Loucy (cell line): Measurements from ENCODE around the gene TASP1.

Experiments
- H2AFZ ChIP-seq: fragments of 200-600 bp; sonication (generic); 2 replicates; pipeline ENCODE4 v1.6.0; 2016; ENCODE audit warnings: antibody characterized with exemption, mild to moderate bottlenecking, low read length, moderate library complexity
- H3F3A ChIP-seq: fragments of 200-600 bp; 2 replicates; pipeline ENCODE4 v1.6.0; 2016; ENCODE audit warnings: antibody characterized with exemption, low read depth, mild to moderate bottlenecking
- H3K27me3 ChIP-seq: fragments of 200-600 bp; sonication (generic); 2 replicates; pipeline ENCODE4 v1.6.1; 2014; ENCODE audit warnings: low read length, mild to moderate bottlenecking; ENCODE audit not compliant: insufficient read depth, poor library complexity, severe bottlenecking
- H3K36me3 ChIP-seq: fragments of 200-600 bp; sonication (generic); 2 replicates; pipeline ENCODE4 v1.6.1; 2016; ENCODE audit warnings: low read length; ENCODE audit not compliant: insufficient read depth
- H3K4me1 ChIP-seq: fragments of 200-600 bp; sonication (generic); 2 replicates; pipeline ENCODE4 v1.5.1; 2014; ENCODE audit warnings: low read length, mild to moderate bottlenecking; ENCODE audit not compliant: insufficient read depth, poor library complexity, severe bottlenecking
- H3K4me2 ChIP-seq: fragments of 200-600 bp; sonication (generic); 2 replicates; pipeline ENCODE4 v1.6.0; 2014; ENCODE audit warnings: antibody characterized with exemption, low read length, low read depth, mild to moderate bottlenecking; ENCODE audit not compliant: poor library complexity, severe bottlenecking
- H3K4me3 ChIP-seq: fragments of 200-600 bp; sonication (generic); 2 replicates; pipeline ENCODE4 v1.5.1; 2014; ENCODE audit warnings: low read length, mild to moderate bottlenecking, mixed read lengths; ENCODE audit not compliant: poor library complexity, severe bottlenecking
- H3K79me2 ChIP-seq: fragments of 200-600 bp; sonication (generic); 2 replicates; pipeline ENCODE4 v1.6.1; 2014; ENCODE audit warnings: low read length; ENCODE audit not compliant: insufficient read depth
- H3K9ac ChIP-seq: fragments of 200-600 bp; sonication (generic); 2 replicates; pipeline ENCODE4 v1.6.0; 2014; ENCODE audit warnings: mild to moderate bottlenecking, low read depth, low read length, moderate library complexity; ENCODE audit not compliant: poor library complexity, severe bottlenecking
- H3K9me2 ChIP-seq: fragments of 200-600 bp; sonication (generic); replicated peaks from 2 replicates; pipeline ENCODE4 v1.6.1; 2016; ENCODE audit warnings: low read depth, low read length, mixed read lengths
- H3K9me3 ChIP-seq: fragments of 200-600 bp; sonication (generic); 2 replicates; pipeline ENCODE4 v1.6.1; 2014; ENCODE audit warnings: mild to moderate bottlenecking, antibody characterized with exemption, low read length, low read depth; ENCODE audit not compliant: insufficient read depth
- H4K20me1 ChIP-seq: fragments of 200-600 bp; sonication (generic); 2 replicates; pipeline ENCODE4 v1.6.0; 2014; ENCODE audit warnings: antibody characterized with exemption, low read length, mild to moderate bottlenecking; ENCODE audit not compliant: insufficient read depth, poor library complexity, severe bottlenecking
- EZH2phosphoT487 ChIP-seq: fragments of 200-600 bp; IDR thresholded peaks from 2 replicates; pipeline ENCODE4 v1.6.1; 2018; ENCODE audit warnings: antibody characterized with exemption, mild to moderate bottlenecking, moderate library complexity, borderline replicate concordance
- TF ChIP-seq, protein P1 (sequence below): fragments of 200-600 bp; sonication (generic); conservative IDR thresholded peaks from 2 replicates; pipeline ENCODE4 v1.5.1; 2014; ENCODE audit warnings: mild to moderate bottlenecking, antibody characterized with exemption, low read length

Gene TASP1

DNA sequence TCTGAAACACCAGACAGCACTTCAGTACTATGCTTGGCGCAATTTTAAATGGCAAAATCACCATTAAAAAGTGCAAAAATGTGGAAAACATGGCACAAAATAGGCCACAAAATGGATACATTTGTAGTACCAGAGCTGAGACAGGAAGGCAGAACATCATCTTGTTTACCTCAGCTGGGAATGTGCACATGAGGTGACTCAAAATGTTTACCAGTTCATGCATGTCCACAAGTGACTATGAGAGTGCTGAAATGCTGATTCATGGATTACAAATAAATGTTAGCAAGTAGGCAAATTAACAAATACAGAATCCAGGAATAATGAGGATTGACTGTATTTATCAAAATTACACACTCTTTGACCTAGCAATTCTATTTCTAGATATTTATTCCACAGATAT is 216.1 kb downstream of the TASP1 start:
- TF ChIP-seq EZH2phosphoT487: no peak
- TF ChIP-seq, protein P1, sequence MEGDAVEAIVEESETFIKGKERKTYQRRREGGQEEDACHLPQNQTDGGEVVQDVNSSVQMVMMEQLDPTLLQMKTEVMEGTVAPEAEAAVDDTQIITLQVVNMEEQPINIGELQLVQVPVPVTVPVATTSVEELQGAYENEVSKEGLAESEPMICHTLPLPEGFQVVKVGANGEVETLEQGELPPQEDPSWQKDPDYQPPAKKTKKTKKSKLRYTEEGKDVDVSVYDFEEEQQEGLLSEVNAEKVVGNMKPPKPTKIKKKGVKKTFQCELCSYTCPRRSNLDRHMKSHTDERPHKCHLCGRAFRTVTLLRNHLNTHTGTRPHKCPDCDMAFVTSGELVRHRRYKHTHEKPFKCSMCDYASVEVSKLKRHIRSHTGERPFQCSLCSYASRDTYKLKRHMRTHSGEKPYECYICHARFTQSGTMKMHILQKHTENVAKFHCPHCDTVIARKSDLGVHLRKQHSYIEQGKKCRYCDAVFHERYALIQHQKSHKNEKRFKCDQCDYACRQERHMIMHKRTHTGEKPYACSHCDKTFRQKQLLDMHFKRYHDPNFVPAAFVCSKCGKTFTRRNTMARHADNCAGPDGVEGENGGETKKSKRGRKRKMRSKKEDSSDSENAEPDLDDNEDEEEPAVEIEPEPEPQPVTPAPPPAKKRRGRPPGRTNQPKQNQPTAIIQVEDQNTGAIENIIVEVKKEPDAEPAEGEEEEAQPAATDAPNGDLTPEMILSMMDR: no peak
- H3K9me3 ChIP-seq: no peaks in the 10 kb centered on the region
- no peaks in the 10 kb centered on the region for H3K9me2 ChIP-seq
- no peaks in the 10 kb centered on the region for H4K20me1 ChIP-seq
- no peak overlapping the region for H3K4me2 ChIP-seq
- H3K79me2 ChIP-seq: no peaks in the 10 kb centered on the region
- H3K4me3 ChIP-seq: no peak overlapping the region
- H2AFZ ChIP-seq: no peak overlapping the region
- H3K9ac ChIP-seq: no peak overlapping the region
- peaks cover 10% of the 10 kb centered on the region for H3K4me1 ChIP-seq
- H3F3A ChIP-seq: no peaks in the 10 kb centered on the region
- H3K36me3 ChIP-seq: no peaks in the 10 kb centered on the region
- no peaks in the 10 kb centered on the region for H3K27me3 ChIP-seq

DNA sequence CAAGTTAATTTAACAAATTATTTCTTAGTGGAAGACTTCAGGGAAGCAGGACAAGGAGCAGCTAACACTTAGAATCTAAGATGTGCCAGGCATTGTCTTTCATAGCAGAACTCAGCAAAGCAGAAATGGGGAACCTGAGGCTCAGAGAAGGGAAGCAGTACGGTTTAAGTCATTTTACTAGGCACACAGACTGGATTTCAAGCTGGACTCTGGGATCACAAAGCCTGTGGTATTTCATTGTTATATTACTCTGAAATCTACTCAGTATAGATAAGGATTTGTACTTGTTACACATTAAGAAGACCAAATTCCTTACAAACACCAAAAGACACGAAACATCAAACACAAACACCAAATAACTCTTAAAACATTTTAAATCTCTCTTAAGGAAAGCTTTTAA is 218.1 kb downstream of the TASP1 start:
- H3K79me2 ChIP-seq: no peaks in the 10 kb centered on the region
- no peaks in the 10 kb centered on the region for H3K9me3 ChIP-seq
- H4K20me1 ChIP-seq: no peaks in the 10 kb centered on the region
- no peaks in the 10 kb centered on the region for H3K9me2 ChIP-seq
- no peaks in the 10 kb centered on the region for H3K4me1 ChIP-seq
- no peak overlapping the region for H2AFZ ChIP-seq
- no peaks in the 10 kb centered on the region for H3K27me3 ChIP-seq
- TF ChIP-seq EZH2phosphoT487: no peak
- TF ChIP-seq, protein P1: no peak
- H3F3A ChIP-seq: no peaks in the 10 kb centered on the region
- H3K4me2 ChIP-seq: no peak overlapping the region
- H3K36me3 ChIP-seq: peaks cover 7% of the 10 kb centered on the region; the same call in 1 of the 2 replicates
- H3K9ac ChIP-seq: no peak overlapping the region
- H3K4me3 ChIP-seq: no peak overlapping the region

DNA sequence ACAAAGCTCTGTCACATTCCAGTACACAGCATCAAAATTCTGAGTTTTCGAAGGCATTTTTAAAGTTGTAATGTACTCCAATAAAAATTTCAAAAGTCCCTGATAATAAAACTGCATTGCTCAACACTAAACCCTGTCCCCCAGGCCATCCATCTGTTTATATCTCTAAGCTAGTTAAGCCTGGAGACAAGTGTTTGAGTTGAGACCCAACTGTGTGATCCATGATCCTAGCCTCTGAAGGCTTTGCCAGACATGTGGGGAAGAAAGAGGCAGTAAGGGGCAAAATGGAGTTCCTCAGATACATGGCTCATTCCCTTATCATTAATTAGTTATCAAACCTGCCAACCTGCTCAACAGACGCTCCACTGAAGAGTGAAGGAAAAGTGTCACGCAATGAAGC is 219.3 kb downstream of the TASP1 start:
- no peaks in the 10 kb centered on the region for H3K9me3 ChIP-seq
- no peak overlapping the region for H3K9ac ChIP-seq
- no peaks in the 10 kb centered on the region for H3K4me1 ChIP-seq
- H3K27me3 ChIP-seq: no peaks in the 10 kb centered on the region
- peaks cover 7% of the 10 kb centered on the region; the same call in 1 of the 2 replicates for H3K36me3 ChIP-seq
- no peaks in the 10 kb centered on the region for H4K20me1 ChIP-seq
- no peaks in the 10 kb centered on the region for H3F3A ChIP-seq
- no peaks in the 10 kb centered on the region for H3K9me2 ChIP-seq
- no peak overlapping the region for H2AFZ ChIP-seq
- H3K4me3 ChIP-seq: no peak overlapping the region
- no peaks in the 10 kb centered on the region for H3K79me2 ChIP-seq
- H3K4me2 ChIP-seq: no peak overlapping the region
- TF ChIP-seq, protein P1: no peak
- no peak for TF ChIP-seq EZH2phosphoT487
